ENCODE measurements around the gene SEPTIN7. TPM values are rescaled to one million over a fixed set of nuclear protein-coding genes. Genes with fewer than 3 reads are reported as not detected.

Gene SEPTIN7
- total and polyA plus RNA-seq, 9 of the 15 experiments (the other 6 are each of a cell fraction or from before 2014, with no cell fraction given), result 95.0 to 268 (median 163) TPM

DNA sequence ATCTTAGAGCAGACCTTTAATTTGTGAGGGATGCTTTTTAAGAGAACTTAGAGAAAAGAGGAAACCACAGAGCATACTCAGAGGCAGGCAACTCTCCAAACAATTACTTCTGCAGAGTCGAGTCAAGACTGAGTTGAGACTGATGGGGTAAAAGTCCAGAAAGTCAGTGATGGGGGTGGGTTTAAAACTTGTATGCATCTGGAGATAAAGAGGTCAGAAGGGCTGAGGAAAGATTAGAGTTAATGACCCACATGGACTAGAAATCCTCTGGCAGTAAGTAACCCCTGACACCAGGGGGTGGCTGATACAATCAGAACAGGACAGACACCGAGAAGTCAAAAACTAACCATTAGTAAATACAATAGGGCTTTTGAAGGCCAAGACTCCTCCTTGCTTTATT lies 42.4 kb upstream of the SEPTIN7 start:
- Histone ChIP-seq H3K27me3 (ENCODE audit: control insufficient read depth in 2 of 2, insufficient read depth in 2 of 2, low read length in 2 of 2) (peaks cover 0 to 3% of the 10 kb centered on the region in 2 experiments; a peak in 1 of 5 replicates), H3K9me3 (replicated peaks; ENCODE audit: control insufficient read depth, insufficient read depth, low read depth, low read length) (no peaks in the 10 kb centered on the region), H3K4me3 (no peak overlapping the region), H3K4me1 (replicated peaks in 1 of 2; ENCODE audit: control insufficient read depth in 2 of 2, insufficient read depth in 2 of 2, low read length in 2 of 2) (peaks cover 0 to 8% of the 10 kb centered on the region in 2 experiments; a peak in 3 of 5 replicates), H3K79me2 (ENCODE audit: control insufficient read depth, insufficient read depth, low read length) (no peaks in the 10 kb centered on the region), H3K27ac (ENCODE audit: extremely low read depth, low read depth, low read length) (no peak overlapping the region), H3K9ac (ENCODE audit: insufficient read depth in 1 of 2, low read depth in 2 of 2, low read length in 2 of 2) (no peak overlapping the region), H4K20me1 (replicated peaks; ENCODE audit: control insufficient read depth, insufficient read depth, low read length) (no peaks in the 10 kb centered on the region), H3K36me3 (ENCODE audit: control insufficient read depth, insufficient read depth, low read length) (no peaks in the 10 kb centered on the region), H2AFZ (ENCODE audit: low read depth, low read length) (no peak overlapping the region), H3K4me2 (ENCODE audit: insufficient read depth, low read length) (no peak overlapping the region), H3K9me1 (ENCODE audit: control insufficient read depth, insufficient read depth, low read length) (no peaks in the 10 kb centered on the region)
- DNase-seq (ENCODE audit: extremely low read depth in 1 of 4, low spot score in 3 of 4), result peak; percentile 14 to 27 (median 19)
- in situ Hi-C loops (cut with MboI) (no loop called here), intact Hi-C loops (cut with micrococcal nuclease) (no loop called here)
- BruUV-seq (replicated peaks), result no TSS peak
- POLR2A ChIA-PET, result no interaction called here
- 4% methylated on average over 2 of the region's 2 CpGs for WGBS (ENCODE audit: insufficient coverage, low coverage, missing lambda C conversion rate)
- ATAC-seq, result peak; percentile 60; the same call in 1 of the 3 replicates
- CTCF ChIA-PET (ENCODE audit: low intra/inter-chr PET ratio), result no interaction called here
- FAIRE-seq, result peak; percentile 48
- TF ChIP-seq GABPB2 (CRISPR knock-in tag; conservative IDR thresholded peaks at IDR 0.05) (no peak), NR2C2 (CRISPR knock-in tag; IDR thresholded peaks at IDR 0.05) (no peak), NR2C2 (tag; IDR thresholded peaks at IDR 0.05) (peak; percentile 42), ZNF212 (CRISPR knock-in tag; IDR thresholded peaks at IDR 0.05) (no peak), SRSF3 (IDR thresholded peaks at IDR 0.05; ENCODE audit: insufficient read depth, low read length) (no peak), NR2C1 (IDR thresholded peaks at IDR 0.05) (no peak), NR2C1 (tag; IDR thresholded peaks at IDR 0.05) (0 out of 2 replicates have a peak, but pooled peaks have one; percentile 14), CBFA2T3 (IDR thresholded peaks at IDR 0.05) (peak; percentile 61)
- TF ChIP-seq, protein P1, sequence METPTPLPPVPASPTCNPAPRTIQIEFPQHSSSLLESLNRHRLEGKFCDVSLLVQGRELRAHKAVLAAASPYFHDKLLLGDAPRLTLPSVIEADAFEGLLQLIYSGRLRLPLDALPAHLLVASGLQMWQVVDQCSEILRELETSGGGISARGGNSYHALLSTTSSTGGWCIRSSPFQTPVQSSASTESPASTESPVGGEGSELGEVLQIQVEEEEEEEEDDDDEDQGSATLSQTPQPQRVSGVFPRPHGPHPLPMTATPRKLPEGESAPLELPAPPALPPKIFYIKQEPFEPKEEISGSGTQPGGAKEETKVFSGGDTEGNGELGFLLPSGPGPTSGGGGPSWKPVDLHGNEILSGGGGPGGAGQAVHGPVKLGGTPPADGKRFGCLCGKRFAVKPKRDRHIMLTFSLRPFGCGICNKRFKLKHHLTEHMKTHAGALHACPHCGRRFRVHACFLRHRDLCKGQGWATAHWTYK (CRISPR knock-in tag; IDR thresholded peaks at IDR 0.05), result 0 out of 2 replicates have a peak, but pooled peaks have one; percentile 35
- TF ChIP-seq, protein P2, sequence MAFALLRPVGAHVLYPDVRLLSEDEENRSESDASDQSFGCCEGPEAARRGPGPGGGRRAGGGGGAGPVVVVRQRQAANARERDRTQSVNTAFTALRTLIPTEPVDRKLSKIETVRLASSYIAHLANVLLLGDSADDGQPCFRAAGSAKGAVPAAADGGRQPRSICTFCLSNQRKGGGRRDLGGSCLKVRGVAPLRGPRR (CRISPR knock-in tag; IDR thresholded peaks at IDR 0.05), result no peak
- TF ChIP-seq, protein P3, sequence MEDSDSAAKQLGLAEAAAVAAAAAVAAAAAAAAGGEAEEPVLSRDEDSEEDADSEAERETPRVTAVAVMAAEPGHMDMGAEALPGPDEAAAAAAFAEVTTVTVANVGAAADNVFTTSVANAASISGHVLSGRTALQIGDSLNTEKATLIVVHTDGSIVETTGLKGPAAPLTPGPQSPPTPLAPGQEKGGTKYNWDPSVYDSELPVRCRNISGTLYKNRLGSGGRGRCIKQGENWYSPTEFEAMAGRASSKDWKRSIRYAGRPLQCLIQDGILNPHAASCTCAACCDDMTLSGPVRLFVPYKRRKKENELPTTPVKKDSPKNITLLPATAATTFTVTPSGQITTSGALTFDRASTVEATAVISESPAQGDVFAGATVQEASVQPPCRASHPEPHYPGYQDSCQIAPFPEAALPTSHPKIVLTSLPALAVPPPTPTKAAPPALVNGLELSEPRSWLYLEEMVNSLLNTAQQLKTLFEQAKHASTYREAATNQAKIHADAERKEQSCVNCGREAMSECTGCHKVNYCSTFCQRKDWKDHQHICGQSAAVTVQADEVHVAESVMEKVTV (CRISPR knock-in tag; IDR thresholded peaks at IDR 0.05), result 0 out of 2 replicates have a peak, but pooled peaks have one; percentile 4
- TF ChIP-seq, protein P4, sequence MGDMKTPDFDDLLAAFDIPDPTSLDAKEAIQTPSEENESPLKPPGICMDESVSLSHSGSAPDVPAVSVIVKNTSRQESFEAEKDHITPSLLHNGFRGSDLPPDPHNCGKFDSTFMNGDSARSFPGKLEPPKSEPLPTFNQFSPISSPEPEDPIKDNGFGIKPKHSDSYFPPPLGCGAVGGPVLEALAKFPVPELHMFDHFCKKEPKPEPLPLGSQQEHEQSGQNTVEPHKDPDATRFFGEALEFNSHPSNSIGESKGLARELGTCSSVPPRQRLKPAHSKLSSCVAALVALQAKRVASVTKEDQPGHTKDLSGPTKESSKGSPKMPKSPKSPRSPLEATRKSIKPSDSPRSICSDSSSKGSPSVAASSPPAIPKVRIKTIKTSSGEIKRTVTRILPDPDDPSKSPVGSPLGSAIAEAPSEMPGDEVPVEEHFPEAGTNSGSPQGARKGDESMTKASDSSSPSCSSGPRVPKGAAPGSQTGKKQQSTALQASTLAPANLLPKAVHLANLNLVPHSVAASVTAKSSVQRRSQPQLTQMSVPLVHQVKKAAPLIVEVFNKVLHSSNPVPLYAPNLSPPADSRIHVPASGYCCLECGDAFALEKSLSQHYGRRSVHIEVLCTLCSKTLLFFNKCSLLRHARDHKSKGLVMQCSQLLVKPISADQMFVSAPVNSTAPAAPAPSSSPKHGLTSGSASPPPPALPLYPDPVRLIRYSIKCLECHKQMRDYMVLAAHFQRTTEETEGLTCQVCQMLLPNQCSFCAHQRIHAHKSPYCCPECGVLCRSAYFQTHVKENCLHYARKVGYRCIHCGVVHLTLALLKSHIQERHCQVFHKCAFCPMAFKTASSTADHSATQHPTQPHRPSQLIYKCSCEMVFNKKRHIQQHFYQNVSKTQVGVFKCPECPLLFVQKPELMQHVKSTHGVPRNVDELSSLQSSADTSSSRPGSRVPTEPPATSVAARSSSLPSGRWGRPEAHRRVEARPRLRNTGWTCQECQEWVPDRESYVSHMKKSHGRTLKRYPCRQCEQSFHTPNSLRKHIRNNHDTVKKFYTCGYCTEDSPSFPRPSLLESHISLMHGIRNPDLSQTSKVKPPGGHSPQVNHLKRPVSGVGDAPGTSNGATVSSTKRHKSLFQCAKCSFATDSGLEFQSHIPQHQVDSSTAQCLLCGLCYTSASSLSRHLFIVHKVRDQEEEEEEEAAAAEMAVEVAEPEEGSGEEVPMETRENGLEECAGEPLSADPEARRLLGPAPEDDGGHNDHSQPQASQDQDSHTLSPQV (IDR thresholded peaks at IDR 0.05), result no peak
- TF ChIP-seq, protein P5, sequence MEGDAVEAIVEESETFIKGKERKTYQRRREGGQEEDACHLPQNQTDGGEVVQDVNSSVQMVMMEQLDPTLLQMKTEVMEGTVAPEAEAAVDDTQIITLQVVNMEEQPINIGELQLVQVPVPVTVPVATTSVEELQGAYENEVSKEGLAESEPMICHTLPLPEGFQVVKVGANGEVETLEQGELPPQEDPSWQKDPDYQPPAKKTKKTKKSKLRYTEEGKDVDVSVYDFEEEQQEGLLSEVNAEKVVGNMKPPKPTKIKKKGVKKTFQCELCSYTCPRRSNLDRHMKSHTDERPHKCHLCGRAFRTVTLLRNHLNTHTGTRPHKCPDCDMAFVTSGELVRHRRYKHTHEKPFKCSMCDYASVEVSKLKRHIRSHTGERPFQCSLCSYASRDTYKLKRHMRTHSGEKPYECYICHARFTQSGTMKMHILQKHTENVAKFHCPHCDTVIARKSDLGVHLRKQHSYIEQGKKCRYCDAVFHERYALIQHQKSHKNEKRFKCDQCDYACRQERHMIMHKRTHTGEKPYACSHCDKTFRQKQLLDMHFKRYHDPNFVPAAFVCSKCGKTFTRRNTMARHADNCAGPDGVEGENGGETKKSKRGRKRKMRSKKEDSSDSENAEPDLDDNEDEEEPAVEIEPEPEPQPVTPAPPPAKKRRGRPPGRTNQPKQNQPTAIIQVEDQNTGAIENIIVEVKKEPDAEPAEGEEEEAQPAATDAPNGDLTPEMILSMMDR (IDR thresholded peaks at IDR 0.05 in 2 of 3, conservative IDR thresholded peaks at IDR 0.05 in 1 of 3; ENCODE audit: insufficient read depth in 2 of 3, low read depth in 1 of 3, low read length in 3 of 3), result peak in 1 of 3 experiments; percentile 23; a peak in 2 of 6 replicates

Measured in K562 (cell line).